GM19193 (cell line): Measurements from ENCODE around the gene RPUSD2.

Experiments
- POLR2A ChIP-seq: IDR thresholded peaks from 4 replicates; pipeline ENCODE4 v1.6.1; 2011; ENCODE audit not compliant: insufficient read depth, insufficient read length; ENCODE audit errors: extremely low read depth

Gene RPUSD2

DNA sequence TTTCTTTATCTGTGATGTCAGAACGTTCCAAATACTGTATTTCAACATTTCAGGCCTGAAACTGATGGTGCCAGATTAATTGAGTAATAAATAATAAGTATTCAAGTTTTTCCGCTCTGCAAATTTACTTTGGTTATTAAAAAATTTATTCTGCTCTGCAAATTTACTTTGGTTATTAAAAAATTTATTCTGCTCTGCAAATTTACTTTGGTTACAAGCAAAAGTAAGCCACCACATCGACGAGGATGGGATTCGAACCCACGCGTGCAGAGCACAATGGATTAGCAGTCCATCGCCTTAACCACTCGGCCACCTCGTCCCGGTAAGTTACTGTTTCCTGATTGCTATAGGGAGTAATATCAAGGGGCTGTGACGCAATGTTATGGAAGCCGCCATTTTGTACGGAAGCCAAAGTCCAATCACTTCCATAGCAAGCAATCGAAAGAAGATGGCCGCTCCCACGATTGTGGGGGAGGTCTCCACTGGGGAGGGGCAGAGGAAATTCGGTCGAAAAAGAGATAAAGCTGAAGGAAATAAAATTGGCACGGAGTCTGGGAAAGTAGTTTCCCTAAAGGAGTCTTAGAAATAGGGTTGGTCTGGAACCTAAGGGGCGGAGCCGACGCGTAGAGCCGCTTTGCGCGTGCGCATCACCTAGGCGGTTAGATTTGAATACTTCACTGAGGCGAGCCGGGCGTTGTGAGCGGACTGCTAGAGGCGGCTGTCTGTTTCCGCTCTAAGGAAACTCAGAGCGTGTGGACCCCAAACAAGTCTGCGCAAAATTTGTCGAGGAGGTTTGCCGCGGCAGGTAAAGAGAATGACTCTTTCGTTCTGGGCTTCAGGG, 24.7 kb downstream of the RPUSD2 start, which contains the start of gene KNL1:
KNL1 (plus strand) TSS at position 662 of the 841 bp plus-strand sequence. CDS start 8,683 bp downstream, outside the sequence.
- TF ChIP-seq POLR2A: peak; percentile 69

DNA sequence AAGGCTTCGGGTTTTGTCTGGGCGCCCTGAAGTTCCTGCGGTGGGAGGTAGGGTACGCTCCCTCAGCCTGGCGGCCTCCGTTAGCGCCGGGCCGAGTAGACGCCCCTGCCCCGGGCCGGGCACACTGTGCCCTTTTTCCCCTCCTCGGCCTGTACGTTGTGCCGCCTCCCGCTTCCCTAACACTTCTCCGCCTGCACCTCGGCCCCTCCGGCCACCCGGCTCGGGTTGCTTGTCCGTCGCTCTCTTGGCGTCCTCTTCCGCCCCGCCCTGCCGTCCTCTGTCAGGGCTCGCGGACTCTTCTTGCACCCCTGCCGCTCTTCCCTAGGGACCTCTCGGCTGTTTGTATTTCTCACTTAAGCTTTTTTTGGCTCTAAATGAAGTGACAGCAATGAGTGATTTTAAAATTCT, 25.3 kb downstream of the RPUSD2 start:
- TF ChIP-seq POLR2A: no peak

DNA sequence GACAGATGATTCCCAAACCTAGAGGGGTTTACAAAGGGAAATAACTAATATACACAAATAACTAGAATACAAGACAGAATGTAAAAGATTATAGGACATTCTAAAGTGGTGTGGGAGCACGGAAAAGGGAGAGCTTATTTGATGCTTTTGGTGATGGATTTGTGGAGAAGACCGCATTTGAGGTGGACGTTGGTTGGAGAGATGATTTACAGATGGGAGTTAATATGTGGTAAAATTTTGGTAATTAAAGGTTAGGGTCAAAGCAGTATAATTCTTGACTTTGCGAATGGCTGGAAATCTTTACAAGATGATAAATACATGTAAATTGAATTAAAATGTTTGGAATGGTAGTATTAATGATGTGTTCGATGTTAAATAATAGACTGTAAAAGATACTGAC, 26.1 kb downstream of the RPUSD2 start:
- no peak for TF ChIP-seq POLR2A

DNA sequence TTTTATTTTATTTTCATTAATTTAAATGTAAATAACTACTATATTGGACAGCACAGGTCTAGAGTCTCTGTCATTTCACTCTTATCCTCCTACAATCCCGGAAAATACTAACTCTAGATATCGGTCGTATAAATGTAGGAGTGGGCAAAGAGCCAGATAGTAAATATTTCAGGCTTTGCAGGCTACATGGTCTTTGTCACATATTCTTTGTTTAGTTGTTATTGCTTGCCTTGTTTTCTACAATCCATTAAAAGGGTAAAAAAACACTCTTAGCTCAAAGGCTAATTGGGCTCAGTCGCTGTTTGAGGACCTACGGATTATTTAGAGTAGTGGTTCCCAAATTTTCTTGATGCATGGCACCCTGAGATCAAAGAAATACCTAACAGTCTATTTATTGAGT, 26.7 kb downstream of the RPUSD2 start:
- TF ChIP-seq POLR2A: no peak

DNA sequence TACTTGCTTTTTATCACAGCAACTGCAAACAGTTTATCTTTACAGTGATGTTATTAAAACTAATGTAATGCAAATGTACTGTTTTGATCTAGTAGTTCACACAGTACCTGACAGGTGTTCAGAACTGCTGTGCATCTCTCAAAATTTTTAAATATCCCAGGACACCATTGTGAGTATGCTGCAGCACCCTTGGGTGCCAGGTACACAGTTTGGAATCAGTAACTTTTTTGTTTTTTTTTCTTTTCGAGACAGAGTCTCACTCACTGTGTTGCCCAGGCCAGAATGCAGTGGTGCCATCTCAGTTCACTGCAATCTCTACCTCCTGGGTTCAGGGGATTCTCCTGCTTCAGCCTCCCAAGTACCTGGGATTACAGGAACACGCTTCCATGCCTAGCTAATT, 27.9 kb downstream of the RPUSD2 start:
- no peak for TF ChIP-seq POLR2A

DNA sequence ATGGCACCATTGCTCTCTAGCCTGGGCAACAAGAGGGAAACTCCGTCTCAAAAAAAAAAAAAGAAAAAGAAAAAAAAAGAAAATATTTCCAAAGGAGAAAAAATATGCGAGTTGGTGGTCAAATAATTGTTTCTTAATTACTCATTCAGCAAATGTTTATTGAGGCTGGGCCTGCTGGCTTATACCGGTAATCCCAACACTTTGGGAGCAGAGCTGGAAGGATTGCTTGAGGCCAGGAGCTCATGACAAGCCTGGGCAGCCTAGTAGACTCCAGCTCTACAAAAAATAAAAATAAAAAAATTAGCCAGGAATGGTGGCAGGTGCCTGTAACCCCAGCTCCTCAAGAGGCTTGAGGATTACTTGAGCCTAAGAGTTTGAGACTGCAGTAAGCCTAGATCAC, 29.0 kb downstream of the RPUSD2 start:
- TF ChIP-seq POLR2A: no peak

DNA sequence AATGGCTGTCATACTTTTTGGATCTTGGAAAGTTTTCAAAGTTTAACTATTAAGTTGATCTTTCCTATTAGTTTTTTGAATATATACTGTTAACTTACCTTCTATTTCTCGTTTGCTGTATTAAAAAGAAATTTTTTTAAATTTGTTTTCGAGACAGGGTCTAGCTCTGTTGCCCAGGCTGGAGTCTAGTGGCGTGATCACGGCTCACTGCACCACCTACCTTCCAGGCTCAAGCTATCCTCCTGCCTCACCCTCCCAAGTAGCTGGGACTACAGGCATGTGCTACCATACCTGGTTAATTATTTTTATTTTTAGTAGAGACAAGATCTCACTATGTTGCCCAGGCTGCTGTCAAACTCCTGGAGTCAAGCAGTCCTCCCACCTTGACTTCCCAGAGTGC, 29.6 kb downstream of the RPUSD2 start:
- no peak for TF ChIP-seq POLR2A

DNA sequence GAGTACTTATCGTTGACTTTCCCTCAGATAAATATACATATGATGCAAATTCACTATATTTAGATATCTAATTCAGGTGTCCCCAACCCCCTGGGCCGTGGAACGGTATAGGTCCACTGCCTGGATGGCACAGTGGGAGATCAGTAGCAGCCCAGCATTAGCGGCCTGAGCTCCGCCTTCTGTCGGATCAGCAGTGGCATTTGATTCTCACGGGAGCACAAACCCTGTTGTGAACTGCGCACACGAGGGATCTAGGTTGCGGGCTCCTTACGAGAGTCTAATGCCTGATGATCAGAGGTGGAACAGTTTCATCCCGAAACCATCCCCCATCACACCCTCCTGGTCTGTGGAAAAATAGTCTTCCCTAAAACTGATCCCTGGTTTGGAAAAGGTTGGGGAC, 31.9 kb downstream of the RPUSD2 start:
- no peak for TF ChIP-seq POLR2A

DNA sequence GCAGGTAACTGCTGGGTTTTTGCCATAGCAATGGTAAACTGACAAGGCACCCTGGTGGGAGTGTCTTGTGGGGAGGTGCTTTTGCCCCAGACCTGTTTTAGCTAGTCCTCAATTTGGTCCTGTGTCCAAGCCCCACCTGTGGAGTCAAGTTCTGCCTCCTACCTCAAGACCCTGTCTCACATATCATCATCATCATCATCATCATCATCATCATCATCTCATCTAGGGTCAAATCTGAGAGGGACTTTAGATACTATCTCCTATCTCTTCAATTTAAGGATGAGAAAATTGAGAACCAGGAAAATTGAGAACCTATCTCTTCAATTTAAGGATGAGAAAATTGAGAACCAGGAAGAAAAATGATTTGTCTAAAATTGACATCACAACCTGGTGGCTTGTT, 34.8 kb downstream of the RPUSD2 start:
- no peak for TF ChIP-seq POLR2A

DNA sequence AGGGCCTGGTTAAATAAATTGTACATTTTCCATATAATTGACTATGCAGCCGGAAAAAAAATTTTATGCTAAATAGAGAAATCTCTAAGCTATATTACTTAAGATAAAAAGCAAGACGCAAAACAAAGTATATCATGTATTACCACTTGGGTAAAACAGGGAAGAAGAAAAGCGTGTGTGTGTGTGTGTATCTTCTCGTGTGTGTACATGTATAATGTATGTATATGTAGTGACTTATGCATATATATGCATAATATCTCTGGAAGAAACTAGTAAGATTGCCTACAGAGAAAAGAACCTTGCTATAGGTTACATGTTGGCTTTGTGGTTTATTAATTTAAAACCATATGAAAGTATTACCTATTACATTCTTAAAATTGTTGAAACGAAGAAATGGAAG, 44.0 kb downstream of the RPUSD2 start:
- no peak for TF ChIP-seq POLR2A

DNA sequence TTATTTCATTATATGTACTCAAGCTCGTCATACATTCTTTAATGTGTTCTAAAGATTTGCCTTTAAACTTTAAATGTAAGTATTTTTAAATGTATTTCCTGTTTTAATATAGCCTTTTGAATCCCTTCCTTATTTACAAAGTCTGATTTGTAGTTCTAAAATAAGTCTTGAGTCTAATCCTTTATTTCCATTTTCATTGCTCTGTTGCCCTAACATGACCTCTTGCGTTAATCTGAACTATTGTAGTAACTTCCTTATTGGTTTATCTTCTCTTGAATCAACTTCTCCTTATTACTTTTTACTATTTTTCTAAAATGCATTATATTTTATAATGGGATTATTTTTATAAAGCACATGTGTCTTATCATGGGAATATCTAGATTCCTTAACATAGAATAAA, 48.9 kb downstream of the RPUSD2 start:
- TF ChIP-seq POLR2A: no peak

DNA sequence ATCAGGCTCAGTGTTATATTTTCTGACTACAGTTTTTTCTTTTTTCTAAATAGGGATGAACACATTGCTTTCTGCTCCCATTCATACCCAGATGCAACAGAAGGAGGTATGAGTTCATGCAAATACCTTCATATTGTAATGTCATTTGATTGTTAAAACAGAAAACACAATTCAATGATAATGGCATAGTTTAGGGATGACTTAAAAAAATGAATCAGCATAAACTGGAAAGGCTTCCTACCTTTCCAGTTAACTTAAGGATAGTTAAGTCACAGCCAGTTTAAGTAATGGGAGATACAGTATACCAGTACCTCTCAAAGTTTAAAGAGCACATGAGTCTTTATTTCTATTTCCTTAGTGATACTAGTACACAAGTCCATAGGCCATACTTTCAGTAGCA, 49.8 kb downstream of the RPUSD2 start:
- TF ChIP-seq POLR2A: no peak

DNA sequence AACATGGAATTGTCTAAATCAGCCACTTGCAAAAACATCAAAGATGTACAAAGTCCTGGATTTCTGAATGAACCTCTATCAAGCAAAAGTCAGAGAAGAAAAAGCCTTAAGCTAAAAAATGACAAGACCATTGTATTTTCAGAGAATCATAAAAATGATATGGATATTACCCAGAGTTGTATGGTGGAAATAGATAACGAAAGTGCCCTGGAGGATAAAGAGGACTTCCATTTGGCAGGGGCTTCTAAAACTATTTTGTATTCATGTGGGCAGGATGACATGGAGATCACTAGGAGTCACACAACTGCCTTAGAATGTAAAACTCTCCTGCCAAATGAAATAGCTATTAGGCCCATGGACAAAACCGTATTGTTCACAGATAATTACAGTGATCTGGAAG, 54.3 kb downstream of the RPUSD2 start:
- TF ChIP-seq POLR2A: no peak
